GM21423 (cell line): ENCODE results near the gene DNMBP.

ENCODE experiments used
- ATAC-seq: cut with Tn5 transposase; IDR thresholded peaks from one replicate; pipeline ENCODE4 v1.9.1; 2021; ENCODE audit warnings: mild to moderate bottlenecking, moderate library complexity; ENCODE audit not compliant: unreplicated experiment

Gene DNMBP

DNA sequence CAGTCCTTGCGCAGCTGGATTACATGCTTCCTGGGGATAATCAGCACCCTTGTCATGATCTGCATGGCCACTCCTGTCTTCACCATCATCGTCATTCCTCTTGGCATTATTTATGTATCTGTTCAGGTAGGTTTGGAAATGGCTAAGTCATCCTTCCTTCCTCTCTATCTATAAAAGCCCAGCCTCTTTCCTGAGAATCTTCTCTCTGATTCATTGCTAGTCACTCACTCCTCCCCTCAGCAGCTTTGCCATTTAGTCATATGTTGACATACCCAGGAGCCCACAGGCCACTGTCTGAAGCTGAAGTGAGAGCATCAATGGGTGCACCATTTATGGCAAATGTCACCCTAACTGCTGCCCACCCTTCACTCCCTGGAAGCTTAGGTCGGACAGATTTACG lies 175.3 kb downstream of the DNMBP start:
- ATAC-seq, result no peak

GRCh38 chr10:99832439-99832838 lies 177.3 kb downstream of the DNMBP start:
- ATAC-seq, result no peak

DNA sequence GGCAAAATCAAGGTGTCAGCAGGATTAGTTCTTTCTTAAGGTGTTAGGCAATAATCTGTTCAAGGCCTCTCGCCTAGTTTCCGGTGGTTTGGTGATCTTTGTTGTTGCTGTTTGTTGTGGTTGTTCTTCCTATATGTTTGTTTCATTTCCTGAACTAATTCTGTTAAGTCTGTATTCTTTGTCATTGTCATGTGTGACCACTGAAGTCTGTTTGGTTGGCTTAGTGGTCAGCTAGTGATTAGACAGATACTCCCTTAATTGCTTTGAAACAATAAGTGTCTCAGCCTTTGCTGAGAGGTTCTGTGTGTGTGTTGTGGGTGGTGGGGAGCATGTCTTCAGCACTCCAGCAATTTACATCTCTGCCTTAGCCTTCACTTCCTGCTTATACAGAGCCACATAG lies 181.3 kb downstream of the DNMBP start:
- no peak for ATAC-seq

GRCh38 chr10:99827936-99828335 lies 181.8 kb downstream of the DNMBP start:
- ATAC-seq, result no peak
